Skeletal muscle satellite cell (primary cell): ENCODE data around the gene ADIPOR2.
"Not testable (repeated sequence)": the region's sequence is repeated elsewhere in the genome, so short reads cannot be mapped to it uniquely, and the experiment has no call there.

Source experiments
- H3K27me3 ChIP-seq: 2 replicates; pipeline ENCODE4 v1.7.0; 2013; ENCODE audit warnings: low read length; ENCODE audit not compliant: control insufficient read depth, insufficient read depth
- H3K36me3 ChIP-seq: 2 replicates; pipeline ENCODE4 v1.7.0; 2013; ENCODE audit warnings: mild to moderate bottlenecking, control low read depth, low read length; ENCODE audit not compliant: insufficient read depth
- H3K4me1 ChIP-seq: 2 replicates; pipeline ENCODE4 v1.7.0; 2013; ENCODE audit warnings: low read length; ENCODE audit not compliant: control insufficient read depth, insufficient read depth
- H3K4me2 ChIP-seq: 2 replicates; pipeline ENCODE4 v1.7.0; 2013; ENCODE audit warnings: mild to moderate bottlenecking, low read length
- H3K4me3 ChIP-seq: 2 replicates; pipeline ENCODE4 v1.7.0; 2013; ENCODE audit warnings: low read length
- H3K9ac ChIP-seq: 2 replicates; pipeline ENCODE4 v1.7.0; 2013; ENCODE audit warnings: mild to moderate bottlenecking, low read depth, low read length, moderate library complexity
- H3K9me3 ChIP-seq: replicated peaks from 2 replicates; pipeline ENCODE4 v1.7.0; 2013; ENCODE audit warnings: mild to moderate bottlenecking, control low read depth, low read length

ADIPOR2 gene

DNA sequence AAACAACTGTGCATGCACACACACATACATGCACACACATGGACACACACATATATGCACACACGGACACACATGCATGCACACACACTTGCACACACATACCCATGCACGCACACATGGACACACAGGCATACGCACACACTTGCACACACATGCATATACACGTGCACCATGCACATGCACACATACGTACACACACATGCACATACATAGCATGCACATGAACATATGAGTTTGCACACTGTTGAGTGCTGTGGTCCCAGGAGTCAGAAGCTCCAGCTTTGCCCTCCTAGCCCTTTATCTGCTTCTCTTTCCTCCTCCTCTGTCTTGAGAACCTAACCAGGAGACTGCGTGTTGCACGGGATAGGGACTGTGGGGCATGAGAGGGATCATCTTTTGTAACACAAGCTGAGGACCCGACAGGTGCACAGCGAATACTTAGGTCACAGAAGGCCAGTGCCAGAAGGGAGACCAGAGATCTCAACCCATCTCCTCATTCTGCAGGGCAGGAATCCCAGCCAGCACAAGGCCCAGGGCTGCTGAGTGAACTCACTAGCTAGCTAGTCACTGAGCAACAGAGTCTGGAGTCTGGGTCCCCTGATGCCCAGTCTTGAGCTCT lies 126.0 kb downstream of the ADIPOR2 start:
- Histone ChIP-seq H3K27me3 (peaks cover 57% of the 10 kb centered on the region), H3K4me1 (peaks cover 13% of the 10 kb centered on the region), H3K9ac (no peak overlapping the region), H3K4me3 (no peak overlapping the region), H3K4me2 (no peak overlapping the region), H3K9me3 (no peaks in the 10 kb centered on the region), H3K36me3 (no peaks in the 10 kb centered on the region)

DNA sequence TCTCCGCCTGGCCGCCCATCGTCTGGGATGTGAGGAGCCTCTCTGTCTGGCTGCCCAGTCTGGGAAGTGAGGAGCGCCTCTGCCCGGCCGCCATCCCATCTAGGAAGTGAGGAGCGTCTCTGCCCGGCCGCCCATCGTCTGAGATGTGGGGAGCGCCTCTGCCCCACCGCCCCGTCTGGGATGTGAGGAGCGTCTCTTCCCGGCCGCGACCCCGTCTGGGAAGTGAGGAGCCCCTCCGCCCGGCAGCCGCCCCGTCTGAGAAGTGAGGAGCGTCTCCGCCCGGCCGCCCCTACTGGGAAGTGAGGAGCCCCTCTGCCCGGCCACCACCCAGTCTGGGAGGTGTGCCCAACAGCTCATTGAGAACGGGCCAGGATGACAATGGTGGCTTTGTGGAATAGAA lies 127.1 kb downstream of the ADIPOR2 start:
- not testable (repeated sequence) for H3K4me1 ChIP-seq, H3K4me3 ChIP-seq, H3K4me2 ChIP-seq, H3K36me3 ChIP-seq, H3K9me3 ChIP-seq, H3K9ac ChIP-seq
- H3K27me3 ChIP-seq = peaks cover 67% of the 10 kb centered on the region

DNA sequence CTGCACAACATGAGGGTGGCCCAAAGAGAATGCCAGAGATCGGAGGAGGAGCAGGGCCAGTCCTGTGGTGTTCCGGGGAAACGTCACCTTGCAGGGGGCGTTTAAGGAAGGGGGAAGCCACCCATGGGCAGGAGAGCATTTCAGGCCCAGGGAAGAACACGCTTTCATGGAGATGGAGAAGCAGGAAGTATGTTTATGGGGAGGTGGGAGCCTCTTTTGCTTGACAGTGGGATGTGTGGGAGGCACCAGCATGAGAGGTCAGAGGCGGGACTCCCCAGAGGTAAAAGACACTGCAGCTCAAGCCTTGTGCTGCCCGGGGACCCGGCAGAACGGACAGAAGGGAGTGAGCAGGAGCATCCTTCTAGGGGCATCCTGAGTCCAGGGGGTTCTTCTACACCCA lies 128.2 kb downstream of the ADIPOR2 start:
- H3K36me3 ChIP-seq = no peaks in the 10 kb centered on the region
- H3K9me3 ChIP-seq = no peaks in the 10 kb centered on the region
- H3K27me3 ChIP-seq = peaks cover 76% of the 10 kb centered on the region
- H3K4me3 ChIP-seq = no peak overlapping the region
- no peak overlapping the region for H3K9ac ChIP-seq
- H3K4me1 ChIP-seq = no peaks in the 10 kb centered on the region
- no peak overlapping the region for H3K4me2 ChIP-seq

DNA sequence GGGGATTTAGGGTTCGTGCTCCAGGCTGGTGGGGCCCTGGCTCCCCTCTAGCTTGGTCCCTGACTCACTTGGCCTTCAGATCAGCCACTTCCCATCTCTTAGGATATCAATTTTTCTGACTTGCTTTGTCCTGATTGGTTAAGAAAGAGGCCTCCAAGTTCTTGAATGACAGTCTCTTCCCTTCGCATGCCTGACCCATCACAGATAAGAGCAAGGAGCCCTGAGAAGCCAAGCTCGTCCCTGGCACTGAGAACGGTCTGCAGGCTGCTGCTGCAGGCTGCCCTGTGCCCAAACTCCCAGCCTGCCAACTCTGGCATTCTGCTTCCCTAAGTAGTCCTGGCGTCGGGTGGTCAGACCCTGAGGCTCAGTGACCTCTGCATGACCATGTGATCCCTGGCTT lies 128.7 kb downstream of the ADIPOR2 start:
- no peaks in the 10 kb centered on the region for H3K36me3 ChIP-seq
- peaks cover 79% of the 10 kb centered on the region for H3K27me3 ChIP-seq
- H3K4me3 ChIP-seq = no peak overlapping the region
- no peaks in the 10 kb centered on the region for H3K4me1 ChIP-seq
- H3K9ac ChIP-seq = no peak overlapping the region
- H3K9me3 ChIP-seq = no peaks in the 10 kb centered on the region
- H3K4me2 ChIP-seq = no peak overlapping the region

DNA sequence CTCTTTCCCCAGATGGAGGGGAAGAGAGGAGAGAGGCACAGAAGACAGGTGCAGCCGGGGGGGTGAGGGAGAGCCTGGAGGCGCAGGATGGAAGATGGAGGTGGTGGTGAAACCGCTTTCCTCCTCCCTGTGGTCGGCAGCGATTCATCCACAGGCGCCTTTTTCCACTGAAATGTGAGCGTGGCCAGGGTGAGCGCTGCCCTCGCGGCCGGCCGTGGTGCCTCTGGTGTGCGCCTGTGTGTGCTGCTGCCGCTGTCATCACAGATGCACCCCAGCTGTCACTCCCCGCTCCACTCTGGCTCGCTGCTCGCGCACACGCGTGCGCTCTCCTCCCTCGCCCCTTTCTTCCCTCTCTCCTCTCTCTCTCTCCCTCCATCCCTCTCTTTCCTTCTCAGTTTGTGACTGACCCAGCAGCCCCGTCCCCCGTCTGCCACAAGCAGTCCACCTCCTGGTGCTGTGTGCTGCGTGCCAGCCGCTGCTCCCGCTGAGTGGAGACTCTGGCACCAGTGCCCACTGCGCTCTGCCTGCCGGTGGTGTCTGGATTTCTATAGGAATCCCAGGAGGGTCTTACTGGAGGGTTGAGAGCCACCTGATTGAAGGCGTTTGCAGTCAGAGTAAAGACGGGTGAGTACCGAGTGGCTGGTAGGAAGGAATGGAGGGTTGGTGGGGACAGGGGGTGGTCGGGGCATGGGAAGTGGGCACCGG lies 129.5 kb downstream of the ADIPOR2 start, which contains the start of gene LRTM2:
Gene LRTM2, plus strand, starts transcription at position 375 of the 705 bp plus-strand sequence. CDS start 7,584 bp downstream, outside the sequence.
- no peaks in the 10 kb centered on the region for H3K9me3 ChIP-seq
- peaks cover 84% of the 10 kb centered on the region for H3K27me3 ChIP-seq
- H3K36me3 ChIP-seq = no peaks in the 10 kb centered on the region
- no peak within 1 kb of the TSS for H3K4me2 ChIP-seq
- H3K4me1 ChIP-seq = no peaks in the 10 kb centered on the region
- no peak within 1 kb of the TSS for H3K4me3 ChIP-seq
- no peak within 1 kb of the TSS for H3K9ac ChIP-seq

DNA sequence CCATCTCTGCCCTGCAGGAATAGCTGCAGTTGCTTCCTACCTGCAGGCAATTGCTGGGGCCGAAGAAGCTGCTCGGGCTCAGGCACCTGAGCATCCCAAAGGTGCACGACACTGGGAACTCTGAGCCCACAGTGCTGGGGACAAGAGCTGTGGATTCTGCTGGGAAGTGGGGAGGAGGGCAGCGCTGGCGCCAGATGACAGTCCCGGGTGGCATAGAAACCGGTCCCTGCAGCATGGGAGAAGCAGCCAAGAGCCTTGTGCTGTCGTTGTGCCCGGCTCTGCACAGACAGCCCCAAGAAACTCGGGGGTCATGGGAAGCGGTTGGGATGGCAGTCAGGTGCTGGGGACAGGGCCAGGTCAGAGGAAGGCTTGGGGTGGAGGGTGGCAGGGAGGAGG lies 130.0 kb downstream of the ADIPOR2 start:
- Histone ChIP-seq H3K36me3 (no peaks in the 10 kb centered on the region), H3K9me3 (no peaks in the 10 kb centered on the region), H3K27me3 (peaks cover 83% of the 10 kb centered on the region), H3K4me2 (no peak overlapping the region), H3K4me3 (no peak overlapping the region), H3K9ac (no peak overlapping the region), H3K4me1 (no peaks in the 10 kb centered on the region)

DNA sequence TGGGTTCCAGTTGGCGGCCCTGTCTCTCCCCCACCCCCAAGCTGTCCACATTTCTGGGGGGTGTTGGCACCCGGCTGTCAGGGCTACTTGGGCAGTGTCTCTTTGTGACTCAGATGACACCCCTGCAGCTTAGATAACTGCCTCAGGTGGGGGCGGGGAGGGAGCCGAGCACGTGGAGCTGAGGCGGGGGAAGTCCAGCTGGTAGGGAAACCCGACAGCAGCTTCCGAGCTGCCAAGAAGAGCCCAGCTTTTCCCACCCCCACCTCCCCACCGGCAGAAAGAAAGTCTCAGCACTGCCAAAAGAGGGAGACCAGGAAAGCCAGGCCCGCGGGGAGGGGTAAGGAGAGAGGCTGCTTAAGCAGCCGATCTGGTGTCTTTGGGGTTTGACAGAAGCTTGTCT lies 130.9 kb downstream of the ADIPOR2 start:
- Histone ChIP-seq H3K27me3 (peaks cover 76% of the 10 kb centered on the region), H3K4me1 (no peaks in the 10 kb centered on the region)

DNA sequence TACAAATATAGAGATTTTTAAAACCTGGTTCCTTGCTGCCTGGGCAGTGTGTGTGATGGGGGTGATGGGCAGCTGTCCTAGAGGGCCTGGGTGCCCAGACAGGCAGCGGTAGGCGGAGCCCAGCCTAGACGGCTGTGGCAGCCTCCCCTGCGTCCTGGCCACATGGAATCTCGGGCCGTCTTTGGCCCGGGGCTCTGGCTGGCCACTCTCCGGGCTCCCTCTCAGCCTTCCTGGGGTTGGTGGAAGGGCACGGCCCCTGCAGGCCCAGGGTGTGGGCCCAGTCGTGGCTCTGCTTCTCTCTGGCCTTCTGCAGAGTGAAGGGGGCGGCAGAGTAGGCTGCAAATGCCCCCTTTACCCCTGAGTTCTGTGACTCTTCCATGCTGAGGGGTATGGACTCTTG lies 131.8 kb downstream of the ADIPOR2 start:
- H3K4me1 ChIP-seq = no peaks in the 10 kb centered on the region
- H3K4me2 ChIP-seq = no peak overlapping the region
- no peak overlapping the region for H3K9ac ChIP-seq
- peaks cover 76% of the 10 kb centered on the region for H3K27me3 ChIP-seq
- H3K9me3 ChIP-seq = no peaks in the 10 kb centered on the region
- H3K4me3 ChIP-seq = no peak overlapping the region
- H3K36me3 ChIP-seq = no peaks in the 10 kb centered on the region

More for the DNA sequence above, 130.9 kb downstream of the ADIPOR2 start:
- Histone ChIP-seq H3K4me3 (no peak overlapping the region), H3K36me3 (no peaks in the 10 kb centered on the region), H3K9me3 (no peaks in the 10 kb centered on the region), H3K4me2 (no peak overlapping the region), H3K9ac (no peak overlapping the region)

DNA sequence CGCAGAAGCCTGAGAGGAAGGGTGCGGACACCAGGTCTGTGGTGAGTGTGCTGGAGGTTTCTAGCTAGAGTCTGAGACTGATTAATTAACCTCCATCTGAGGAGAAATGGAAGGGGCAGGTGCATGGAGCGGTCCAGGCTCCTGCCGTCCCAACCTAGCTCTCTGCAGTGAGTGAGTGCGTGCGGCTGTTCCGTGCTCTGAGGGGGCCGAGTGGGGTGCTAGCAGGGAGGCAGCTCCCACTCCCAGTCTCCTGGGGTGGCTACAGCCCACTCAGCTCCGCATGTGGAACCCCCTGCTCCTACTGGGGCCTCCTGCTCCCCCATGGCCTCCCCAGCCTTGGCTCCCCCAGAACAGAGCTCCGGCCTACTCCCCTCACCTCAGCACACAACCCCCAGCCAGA lies 132.4 kb downstream of the ADIPOR2 start:
- Histone ChIP-seq H3K4me3 (no peak overlapping the region), H3K4me2 (no peak overlapping the region), H3K36me3 (no peaks in the 10 kb centered on the region), H3K4me1 (no peaks in the 10 kb centered on the region), H3K9ac (no peak overlapping the region), H3K9me3 (no peaks in the 10 kb centered on the region), H3K27me3 (peaks cover 76% of the 10 kb centered on the region)

DNA sequence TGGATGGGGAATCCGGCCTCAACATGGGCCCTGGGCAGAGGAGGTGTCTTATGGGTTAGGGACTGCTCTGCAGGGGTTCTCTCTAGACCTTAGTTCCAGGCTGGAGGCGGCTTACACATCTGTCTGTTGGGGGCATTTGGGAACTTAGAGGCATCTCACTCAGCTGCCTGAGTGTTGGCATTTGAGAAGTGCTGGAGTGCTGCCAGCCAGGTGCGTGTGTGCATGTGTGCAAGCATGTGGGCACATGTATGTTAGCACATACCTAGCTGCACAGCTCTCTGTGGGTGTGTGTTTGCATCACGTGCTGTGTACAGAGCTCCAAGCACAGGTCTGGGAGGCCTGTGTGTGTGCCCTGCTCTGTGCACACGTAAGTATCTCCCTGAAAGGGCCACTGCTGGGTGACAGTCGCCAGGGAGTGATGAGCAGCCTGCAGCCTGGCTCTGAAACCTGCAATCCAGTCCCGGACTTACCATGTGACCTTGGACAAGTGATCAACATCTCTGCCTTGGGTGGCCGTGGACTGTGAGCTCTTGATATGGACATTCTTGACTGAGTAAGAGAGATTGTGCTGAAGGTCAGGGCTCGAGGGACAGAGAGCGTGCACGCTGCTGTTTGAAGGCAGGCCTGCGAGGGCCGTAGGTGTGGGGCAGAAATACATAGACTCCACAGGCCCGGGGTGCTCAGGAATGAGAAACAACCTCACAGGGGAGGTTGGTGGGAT lies 134.7 kb downstream of the ADIPOR2 start:
- no peak overlapping the region for H3K9ac ChIP-seq
- peaks cover 73% of the 10 kb centered on the region for H3K27me3 ChIP-seq
- no peaks in the 10 kb centered on the region for H3K36me3 ChIP-seq
- H3K4me2 ChIP-seq = no peak overlapping the region
- no peaks in the 10 kb centered on the region for H3K9me3 ChIP-seq
- H3K4me3 ChIP-seq = no peak overlapping the region
- H3K4me1 ChIP-seq = no peaks in the 10 kb centered on the region

DNA sequence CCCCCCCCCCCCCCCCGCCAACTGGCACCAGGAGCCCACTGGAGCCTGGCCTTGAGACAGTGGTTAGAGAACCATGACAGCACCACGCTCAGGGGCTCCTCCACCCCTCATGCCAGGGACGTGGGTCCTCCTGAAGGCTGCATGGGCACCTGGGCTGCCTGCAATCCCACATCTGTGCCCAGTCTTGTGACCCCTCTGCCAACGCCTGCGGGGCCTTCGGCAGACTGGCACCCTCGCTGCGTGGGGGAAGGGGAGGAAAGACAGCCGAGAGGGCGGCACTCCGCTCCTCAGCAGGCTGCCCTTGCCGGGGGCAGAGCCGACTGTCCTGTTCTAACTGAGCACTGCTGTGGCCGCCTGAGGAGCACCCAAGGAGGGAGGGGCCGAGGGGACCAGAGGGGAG lies 135.5 kb downstream of the ADIPOR2 start:
- no peaks in the 10 kb centered on the region for H3K4me1 ChIP-seq
- peaks cover 68% of the 10 kb centered on the region for H3K27me3 ChIP-seq
- H3K9me3 ChIP-seq = no peaks in the 10 kb centered on the region
- no peak overlapping the region for H3K9ac ChIP-seq
- no peak overlapping the region for H3K4me3 ChIP-seq
- H3K4me2 ChIP-seq = no peak overlapping the region
- H3K36me3 ChIP-seq = no peaks in the 10 kb centered on the region
